ENCODE results near the gene VTI1A. TPM values are rescaled to one million over a fixed set of nuclear protein-coding genes. Genes with fewer than 3 reads are reported as not detected.

The VTI1A gene
- total and polyA plus RNA-seq, 2 experiments from 2014 or later: 26.8 to 31.0 TPM

GRCh38 chr10:112816033-112816430 lies 369.0 kb downstream of the VTI1A start:
- no peak overlapping the region for H2AFZ ChIP-seq
- H4K20me1 ChIP-seq (replicated peaks; ENCODE audit: insufficient read depth): no peaks in the 10 kb centered on the region
- DNase-seq (ENCODE audit: low spot score) (no peak), ATAC-seq (no peak)
- H3K36me3 Mint-ChIP-seq (ENCODE audit: low read depth): no peaks in the 10 kb centered on the region; the same call in 2 of the 3 replicates
- peaks cover 75% of the 10 kb centered on the region for H3K4me1 Mint-ChIP-seq
- peak overlapping the region; percentile 41; the same call in 1 of the 2 replicates for H3K4me2 ChIP-seq
- no peak overlapping the region for H3K27ac Mint-ChIP-seq
- no peak for TF ChIP-seq STAT1 (IDR thresholded peaks at IDR 0.05; ENCODE audit: unreplicated experiment)
- no peak for TF ChIP-seq ZNF331 (CRISPR knock-in tag; IDR thresholded peaks at IDR 0.05; ENCODE audit: low read depth)
- TF ChIP-seq CREB1 (CRISPR knock-in tag; IDR thresholded peaks at IDR 0.05; ENCODE audit: low read depth): no peak
- no peak for TF ChIP-seq EZH2 (IDR thresholded peaks at IDR 0.05; ENCODE audit: low read depth, unreplicated experiment)
- TF ChIP-seq JUNB (IDR thresholded peaks at IDR 0.05; ENCODE audit: unreplicated experiment): no peak
- TF ChIP-seq REST (IDR thresholded peaks at IDR 0.05; ENCODE audit: unreplicated experiment): no peak
- no peak for TF ChIP-seq NANOG (IDR thresholded peaks at IDR 0.05; ENCODE audit: borderline replicate concordance)
- TF ChIP-seq POLR2AphosphoS5 (IDR thresholded peaks at IDR 0.05; ENCODE audit: low read depth): no peak
- no peak for TF ChIP-seq ZNF114 (CRISPR knock-in tag; IDR thresholded peaks at IDR 0.05)
- peaks cover 3% of the 10 kb centered on the region; the same call in 1 of the 3 replicates for H3K9me3 Mint-ChIP-seq
- peaks cover 20% of the 10 kb centered on the region for H3K27me3 Mint-ChIP-seq (ENCODE audit: insufficient read depth, low read depth, poor library complexity)
- H3K27ac ChIP-seq (ENCODE audit: low read depth): no peak overlapping the region
- peaks cover 15% of the 10 kb centered on the region for H3F3A ChIP-seq (replicated peaks; ENCODE audit: low read depth)
- no peak overlapping the region for H3K4me3 ChIP-seq
- H3K36me3 ChIP-seq (ENCODE audit: insufficient read depth): no peaks in the 10 kb centered on the region; the same call in 1 of the 2 replicates
- peaks cover 50% of the 10 kb centered on the region for H3K4me1 ChIP-seq (ENCODE audit: insufficient read depth)
- H3K27me3 ChIP-seq (ENCODE audit: insufficient read depth): peaks cover 21% of the 10 kb centered on the region
- no peaks in the 10 kb centered on the region for H3K79me2 ChIP-seq (replicated peaks; ENCODE audit: insufficient read depth)
- no peak overlapping the region for H3K4me3 Mint-ChIP-seq
- peaks cover 4% of the 10 kb centered on the region for H3K9me2 ChIP-seq (ENCODE audit: insufficient read depth)

GRCh38 chr10:112816891-112817290 lies 369.9 kb downstream of the VTI1A start:
- Histone ChIP-seq H2AFZ (no peak overlapping the region), H3K4me1 (ENCODE audit: insufficient read depth) (peaks cover 47% of the 10 kb centered on the region), H4K20me1 (replicated peaks; ENCODE audit: insufficient read depth) (no peaks in the 10 kb centered on the region), H3K4me3 (no peak overlapping the region), H3K36me3 (ENCODE audit: insufficient read depth) (no peaks in the 10 kb centered on the region; the same call in 1 of the 2 replicates), H3K27me3 (ENCODE audit: insufficient read depth) (peaks cover 19% of the 10 kb centered on the region), H3K79me2 (replicated peaks; ENCODE audit: insufficient read depth) (no peaks in the 10 kb centered on the region), H3F3A (replicated peaks; ENCODE audit: low read depth) (peaks cover 13% of the 10 kb centered on the region), H3K4me2 (peak overlapping the region; percentile 25; the same call in 1 of the 2 replicates), H3K9me2 (ENCODE audit: insufficient read depth) (peaks cover 4% of the 10 kb centered on the region), H3K27ac (ENCODE audit: low read depth) (no peak overlapping the region)
- peak; percentile 31 for DNase-seq (ENCODE audit: low spot score)
- no peak for ATAC-seq
- Mint-ChIP-seq H3K9me3 (peaks cover 3% of the 10 kb centered on the region; the same call in 1 of the 3 replicates), H3K4me1 (peaks cover 70% of the 10 kb centered on the region), H3K27me3 (ENCODE audit: insufficient read depth, low read depth, poor library complexity) (peaks cover 24% of the 10 kb centered on the region), H3K4me3 (no peak overlapping the region; the same call in 2 of the 3 replicates), H3K36me3 (ENCODE audit: low read depth) (no peaks in the 10 kb centered on the region; the same call in 2 of the 3 replicates), H3K27ac (no peak overlapping the region)
- no peak for TF ChIP-seq ZNF114 (CRISPR knock-in tag; IDR thresholded peaks at IDR 0.05)
- no peak for TF ChIP-seq EZH2phosphoT487 (IDR thresholded peaks at IDR 0.05; ENCODE audit: unreplicated experiment)
- no peak for TF ChIP-seq ZNF331 (CRISPR knock-in tag; IDR thresholded peaks at IDR 0.05; ENCODE audit: low read depth)
- no peak for TF ChIP-seq STAT1 (IDR thresholded peaks at IDR 0.05; ENCODE audit: unreplicated experiment)
- TF ChIP-seq JUNB (IDR thresholded peaks at IDR 0.05; ENCODE audit: unreplicated experiment): no peak
- no peak for TF ChIP-seq POLR2AphosphoS5 (IDR thresholded peaks at IDR 0.05; ENCODE audit: low read depth)
- no peak for TF ChIP-seq ETS1 (IDR thresholded peaks at IDR 0.05)
- TF ChIP-seq CREB1 (CRISPR knock-in tag; IDR thresholded peaks at IDR 0.05; ENCODE audit: low read depth): no peak
